CD4-positive, alpha-beta T cell (primary cell): ENCODE results near the gene CTF1. TPM values are rescaled to one million over a fixed set of nuclear protein-coding genes. Genes with fewer than 3 reads are reported as not detected.
A peak's percentile ranks its signal among the peaks of the same experiment; 100 is the strongest.

Source experiments
- ATAC-seq: fragments of 200-7000 bp; cut with Tn5 transposase; one replicate; pipeline ENCODE4 v1.10.0; 2022; ENCODE audit warnings: mild to moderate bottlenecking; ENCODE audit not compliant: poor library complexity
- CTCF ChIA-PET: fragments of 350-600 bp; sonication (Branson Sonifier 250); formaldehyde crosslinking; loops from one replicate; lab custom pipeline; 2021; ENCODE audit warnings: antibody characterized with exemption, inconsistent platforms; lab: Charles Lee
- POLR2A ChIA-PET: fragments of 350-600 bp; sonication (Branson Sonifier 250); formaldehyde crosslinking; loops from one replicate; lab custom pipeline; 2021; ENCODE audit warnings: antibody characterized with exemption, inconsistent platforms; lab: Charles Lee
- DNase-seq, 14 experiments: peaks; one replicate each; pipeline ENCODE4 v3.0.0-alpha.2; 2013 to 2020; ENCODE audit warnings: mixed read lengths in 2 of 14
- H3K27ac ChIP-seq, 2 donors: one replicate each; pipeline versions ENCODE4 v1.5.1 to v1.7.0; 2013; ENCODE audit warnings: low read length in 2 of 2, low read depth in 1 of 2, mild to moderate bottlenecking in 1 of 2
- H3K27me3 ChIP-seq, 2 experiments: 1 replicate in 1 of 2; 2 replicates in 1 of 2; pipeline versions ENCODE4 v1.6.1 to v1.7.0; 2013; ENCODE audit warnings: low read length in 2 of 2, control low read depth in 1 of 2, mild to moderate bottlenecking in 1 of 2, moderate library complexity in 1 of 2; ENCODE audit not compliant: insufficient read depth in 2 of 2, control insufficient read depth in 1 of 2
- H3K36me3 ChIP-seq: one replicate; pipeline ENCODE4 v1.6.1; 2013; ENCODE audit warnings: low read length, control low read depth; ENCODE audit not compliant: insufficient read depth
- H3K4me1 ChIP-seq: one replicate; pipeline ENCODE4 v1.6.1; 2013; ENCODE audit warnings: low read length, control low read depth; ENCODE audit not compliant: insufficient read depth
- H3K4me3 ChIP-seq: one replicate; pipeline ENCODE4 v1.5.1; 2013; ENCODE audit warnings: mild to moderate bottlenecking, low read length, moderate library complexity
- H3K9me3 ChIP-seq, 2 experiments: 1 replicate in 1 of 2; 2 replicates in 1 of 2; pipeline versions ENCODE4 v1.6.1 to v1.7.0; 2013; ENCODE audit warnings: low read length in 2 of 2, mild to moderate bottlenecking in 2 of 2, control low read depth in 1 of 2, moderate library complexity in 1 of 2; ENCODE audit not compliant: control insufficient read depth in 1 of 2, insufficient read depth in 1 of 2
- H3K27ac Mint-ChIP-seq: one replicate; pipeline ENCODE4 v1.8.0; 2020; ENCODE audit warnings: mixed read lengths
- H3K27me3 Mint-ChIP-seq: one replicate; pipeline ENCODE4 v1.8.0; 2021; ENCODE audit warnings: mixed read lengths
- H3K36me3 Mint-ChIP-seq: one replicate; pipeline ENCODE4 v1.8.0; 2021; ENCODE audit warnings: low read depth, mixed read lengths
- H3K4me1 Mint-ChIP-seq: one replicate; pipeline ENCODE4 v1.8.0; 2021; ENCODE audit warnings: low read depth, mixed read lengths
- H3K4me3 Mint-ChIP-seq: one replicate; pipeline ENCODE4 v1.8.0; 2020; ENCODE audit warnings: mild to moderate bottlenecking, mixed read lengths
- H3K9me3 Mint-ChIP-seq: one replicate; pipeline ENCODE4 v1.8.0; 2020; ENCODE audit warnings: mixed read lengths
- intact Hi-C, 2 experiments: fragments of 100-400 bp; cut with DNase I in 1 of 2; cut with micrococcal nuclease in 1 of 2; formaldehyde crosslinking; loops; one replicate each; pipeline versions ENCODE4 v1.15.1 to v1.9.0; 2023 to 2025; cut with DNase I, micrococcal nuclease
- total RNA-seq, 174 experiments: library from RNA in 2 of 174; stranded (reverse) in 2 of 174; gene quantifications; one replicate each; pipeline ENCODE4 v1.2.3 and lab custom pipeline; 2021 to 2026
- TF ChIP-seq, protein P1 (sequence below): fragments of 200-600 bp; IDR thresholded peaks from one replicate; pipeline ENCODE4 v1.8.0; 2022; ENCODE audit warnings: antibody characterized with exemption, mild to moderate bottlenecking

CTF1 gene
- total RNA-seq, 2 experiments from 2014 or later: 0.20 TPM; not detected in 1

DNA sequence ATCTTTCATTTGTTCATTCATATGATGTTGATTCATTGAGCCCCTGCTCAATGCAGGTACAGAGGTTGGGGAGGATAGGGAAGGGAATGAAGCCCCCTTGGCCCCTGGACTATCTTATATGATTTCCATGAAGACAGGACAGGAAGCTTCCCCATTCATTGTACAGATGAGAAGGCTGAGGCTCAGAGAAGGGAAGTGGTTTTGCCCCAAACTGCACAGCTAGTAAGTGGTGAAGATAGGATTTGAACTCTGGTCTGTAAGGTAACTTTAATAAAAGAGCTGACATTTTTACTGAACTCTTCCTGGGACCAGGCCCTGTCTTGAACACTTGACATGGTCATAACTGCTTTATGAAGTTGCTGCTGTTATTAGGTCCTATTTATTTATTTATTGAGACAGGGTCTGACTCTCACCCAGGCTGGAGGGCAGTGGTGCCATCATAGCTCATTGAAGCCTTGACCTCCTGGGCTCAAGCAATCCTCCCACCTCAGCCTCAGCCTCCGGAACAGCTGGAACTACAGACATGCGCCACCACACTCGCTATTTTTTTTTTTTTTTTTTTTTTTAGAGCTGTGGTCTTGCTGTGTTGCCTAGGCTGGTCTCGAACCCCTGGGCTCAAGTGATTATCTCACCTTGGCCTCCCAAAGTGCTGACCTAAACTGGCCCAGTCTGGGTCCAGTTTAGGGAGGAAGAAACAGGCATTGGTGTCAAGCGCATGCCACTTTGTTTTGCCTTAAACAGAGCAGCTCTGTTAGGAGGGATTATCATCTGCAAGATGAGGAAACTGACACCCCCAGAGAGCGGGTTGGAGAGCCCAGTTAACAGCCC, 5.0 kb downstream of the CTF1 start:
- Histone ChIP-seq H3K9me3 (peaks cover 0 to 8% of the 10 kb centered on the region in 2 experiments), H3K27ac (no peak overlapping the region), H3K27me3 (no peaks in the 10 kb centered on the region), H3K4me1 (peaks cover 50% of the 10 kb centered on the region), H3K4me3 (peak overlapping the region; percentile 56), H3K36me3 (no peaks in the 10 kb centered on the region)
- Mint-ChIP-seq H3K4me1 (peaks cover 39% of the 10 kb centered on the region), H3K9me3 (peaks cover 3% of the 10 kb centered on the region), H3K4me3 (peak overlapping the region; percentile 83), H3K36me3 (no peaks in the 10 kb centered on the region), H3K27ac (peak overlapping the region; percentile 78), H3K27me3 (no peaks in the 10 kb centered on the region)
- DNase-seq (peak in 1 of 14 experiments; percentile 29), ATAC-seq (no peak)
- intact Hi-C loops: loop anchor here (1.0 to 5.0 kb wide), 4 partner anchors 19 to 57 kb away; no protein-coding TSS in a partner anchor
- ChIA-PET POLR2A (interaction anchor here (0.6 to 4.5 kb wide), 24 partner anchors 10 to 730 kb away, joined by 3 to 93 read pairs (median 6); partner anchors contain the start of genes BCL7C, FBRS, FUS and KAT8), CTCF (interaction anchor here (0.6 to 3.4 kb wide), 14 partner anchors 8 to 152 kb away, joined by 3 to 75 read pairs (median 4); no protein-coding TSS in a partner anchor)
- TF ChIP-seq, protein P1, sequence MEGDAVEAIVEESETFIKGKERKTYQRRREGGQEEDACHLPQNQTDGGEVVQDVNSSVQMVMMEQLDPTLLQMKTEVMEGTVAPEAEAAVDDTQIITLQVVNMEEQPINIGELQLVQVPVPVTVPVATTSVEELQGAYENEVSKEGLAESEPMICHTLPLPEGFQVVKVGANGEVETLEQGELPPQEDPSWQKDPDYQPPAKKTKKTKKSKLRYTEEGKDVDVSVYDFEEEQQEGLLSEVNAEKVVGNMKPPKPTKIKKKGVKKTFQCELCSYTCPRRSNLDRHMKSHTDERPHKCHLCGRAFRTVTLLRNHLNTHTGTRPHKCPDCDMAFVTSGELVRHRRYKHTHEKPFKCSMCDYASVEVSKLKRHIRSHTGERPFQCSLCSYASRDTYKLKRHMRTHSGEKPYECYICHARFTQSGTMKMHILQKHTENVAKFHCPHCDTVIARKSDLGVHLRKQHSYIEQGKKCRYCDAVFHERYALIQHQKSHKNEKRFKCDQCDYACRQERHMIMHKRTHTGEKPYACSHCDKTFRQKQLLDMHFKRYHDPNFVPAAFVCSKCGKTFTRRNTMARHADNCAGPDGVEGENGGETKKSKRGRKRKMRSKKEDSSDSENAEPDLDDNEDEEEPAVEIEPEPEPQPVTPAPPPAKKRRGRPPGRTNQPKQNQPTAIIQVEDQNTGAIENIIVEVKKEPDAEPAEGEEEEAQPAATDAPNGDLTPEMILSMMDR: no peak

DNA sequence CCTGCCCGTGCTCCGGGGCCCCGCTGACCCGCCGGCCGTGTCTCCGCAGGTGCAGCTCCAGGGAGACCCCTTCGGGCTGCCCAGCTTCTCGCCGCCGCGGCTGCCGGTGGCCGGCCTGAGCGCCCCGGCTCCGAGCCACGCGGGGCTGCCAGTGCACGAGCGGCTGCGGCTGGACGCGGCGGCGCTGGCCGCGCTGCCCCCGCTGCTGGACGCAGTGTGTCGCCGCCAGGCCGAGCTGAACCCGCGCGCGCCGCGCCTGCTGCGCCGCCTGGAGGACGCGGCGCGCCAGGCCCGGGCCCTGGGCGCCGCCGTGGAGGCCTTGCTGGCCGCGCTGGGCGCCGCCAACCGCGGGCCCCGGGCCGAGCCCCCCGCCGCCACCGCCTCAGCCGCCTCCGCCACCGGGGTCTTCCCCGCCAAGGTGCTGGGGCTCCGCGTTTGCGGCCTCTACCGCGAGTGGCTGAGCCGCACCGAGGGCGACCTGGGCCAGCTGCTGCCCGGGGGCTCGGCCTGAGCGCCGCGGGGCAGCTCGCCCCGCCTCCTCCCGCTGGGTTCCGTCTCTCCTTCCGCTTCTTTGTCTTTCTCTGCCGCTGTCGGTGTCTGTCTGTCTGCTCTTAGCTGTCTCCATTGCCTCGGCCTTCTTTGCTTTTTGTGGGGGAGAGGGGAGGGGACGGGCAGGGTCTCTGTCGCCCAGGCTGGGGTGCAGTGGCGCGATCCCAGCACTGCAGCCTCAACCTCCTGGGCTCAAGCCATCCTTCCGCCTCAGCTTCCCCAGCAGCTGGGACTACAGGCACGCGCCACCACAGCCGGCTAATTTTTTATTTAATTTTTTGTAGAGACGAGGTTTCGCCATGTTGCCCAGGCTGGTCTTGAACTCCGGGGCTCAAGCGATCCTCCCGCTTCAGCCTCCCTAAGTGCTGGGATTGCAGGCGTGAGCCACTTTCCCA, 5.9 kb downstream of the CTF1 start:
- Mint-ChIP-seq H3K4me1 (peaks cover 32% of the 10 kb centered on the region), H3K27ac (peak overlapping the region; percentile 87), H3K9me3 (peaks cover 3% of the 10 kb centered on the region), H3K27me3 (no peaks in the 10 kb centered on the region), H3K4me3 (peak overlapping the region; percentile 97), H3K36me3 (no peaks in the 10 kb centered on the region)
- Histone ChIP-seq H3K9me3 (peaks cover 0 to 8% of the 10 kb centered on the region in 2 experiments), H3K27me3 (no peaks in the 10 kb centered on the region), H3K4me3 (peak overlapping the region; percentile 58), H3K36me3 (no peaks in the 10 kb centered on the region), H3K4me1 (peaks cover 44% of the 10 kb centered on the region), H3K27ac (peak overlapping the region; percentile 67 to 81)
- ChIA-PET CTCF (interaction anchor here (0.6 to 3.4 kb wide), 18 partner anchors 9 to 240 kb away, joined by 3 to 75 read pairs (median 4); no protein-coding TSS in a partner anchor), POLR2A (interaction anchor here (0.6 to 4.5 kb wide), 25 partner anchors 11 to 606 kb away, joined by 3 to 93 read pairs (median 5); partner anchors contain the start of genes ARMC5, BCL7C, FBRS and FUS)
- ATAC-seq (peak; percentile 85), DNase-seq (peak in 12 of 14 experiments; percentile 25 to 83 (median 52))
- TF ChIP-seq, protein P1: no peak
- intact Hi-C loops: loop anchor here (1.0 to 5.0 kb wide), 4 partner anchors 18 to 58 kb away; no protein-coding TSS in a partner anchor
